Measurements from ENCODE around the gene CNIH3.

DNA sequence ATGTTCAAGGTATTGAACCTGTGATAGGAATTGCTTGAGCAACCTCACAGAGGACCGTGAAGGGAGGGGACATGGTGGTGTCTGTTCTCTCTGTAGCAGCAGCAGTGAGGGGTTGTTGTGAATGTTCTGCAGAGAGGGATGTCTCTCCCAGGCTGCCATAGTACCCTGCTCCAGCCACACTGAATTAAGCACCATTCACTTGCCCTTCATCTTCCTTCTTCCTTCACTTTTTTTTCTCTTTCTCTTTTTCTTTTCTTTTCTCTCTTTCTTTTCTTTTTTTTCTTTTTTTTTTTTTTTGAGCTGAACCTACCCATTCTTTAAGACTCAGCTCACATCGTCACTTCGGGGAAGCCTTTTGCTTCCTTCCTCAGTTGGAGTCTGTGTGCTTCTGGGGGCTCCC lies 89.5 kb downstream of the CNIH3 start:
- TF ChIP-seq, protein P1, sequence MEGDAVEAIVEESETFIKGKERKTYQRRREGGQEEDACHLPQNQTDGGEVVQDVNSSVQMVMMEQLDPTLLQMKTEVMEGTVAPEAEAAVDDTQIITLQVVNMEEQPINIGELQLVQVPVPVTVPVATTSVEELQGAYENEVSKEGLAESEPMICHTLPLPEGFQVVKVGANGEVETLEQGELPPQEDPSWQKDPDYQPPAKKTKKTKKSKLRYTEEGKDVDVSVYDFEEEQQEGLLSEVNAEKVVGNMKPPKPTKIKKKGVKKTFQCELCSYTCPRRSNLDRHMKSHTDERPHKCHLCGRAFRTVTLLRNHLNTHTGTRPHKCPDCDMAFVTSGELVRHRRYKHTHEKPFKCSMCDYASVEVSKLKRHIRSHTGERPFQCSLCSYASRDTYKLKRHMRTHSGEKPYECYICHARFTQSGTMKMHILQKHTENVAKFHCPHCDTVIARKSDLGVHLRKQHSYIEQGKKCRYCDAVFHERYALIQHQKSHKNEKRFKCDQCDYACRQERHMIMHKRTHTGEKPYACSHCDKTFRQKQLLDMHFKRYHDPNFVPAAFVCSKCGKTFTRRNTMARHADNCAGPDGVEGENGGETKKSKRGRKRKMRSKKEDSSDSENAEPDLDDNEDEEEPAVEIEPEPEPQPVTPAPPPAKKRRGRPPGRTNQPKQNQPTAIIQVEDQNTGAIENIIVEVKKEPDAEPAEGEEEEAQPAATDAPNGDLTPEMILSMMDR (IDR thresholded peaks at IDR 0.05), result no peak
- TF ChIP-seq EZH2 (IDR thresholded peaks at IDR 0.05; ENCODE audit: borderline replicate concordance, insufficient read depth, low read depth, low read length, poor library complexity, severe bottlenecking), result no peak

Data from B cell (primary cell).